GM06990 (cell line): ENCODE measurements around the gene OR4Q3.
"Not testable (repeated sequence)": the region's sequence is repeated elsewhere in the genome, so short reads cannot be mapped to it uniquely, and the experiment has no call there.

Experiments
- DNase-seq: peaks from one replicate; pipeline ENCODE4 v3.0.0-alpha.2; 2011; ENCODE audit not compliant: insufficient read length; ENCODE audit errors: extremely low read depth
- H3K27me3 ChIP-seq: replicated peaks from 2 replicates; pipeline ENCODE4 v1.6.0; 2011; ENCODE audit warnings: low read length; ENCODE audit not compliant: control insufficient read depth, insufficient read depth
- H3K36me3 ChIP-seq: 2 replicates; pipeline ENCODE4 v1.5.1; 2011; ENCODE audit warnings: low read length; ENCODE audit not compliant: control insufficient read depth, insufficient read depth
- H3K4me3 ChIP-seq: replicated peaks from 2 replicates; pipeline ENCODE4 v1.5.1; 2011; ENCODE audit warnings: low read depth, mild to moderate bottlenecking, control low read depth, low read length
- CTCF ChIP-seq: IDR thresholded peaks from 2 replicates; pipeline ENCODE4 v1.5.1; 2011; ENCODE audit warnings: low read length, control low read depth, mild to moderate bottlenecking, inconsistent platforms; ENCODE audit not compliant: insufficient read depth, poor library complexity, severe bottlenecking

OR4Q3 gene

GRCh38 chr14:19743256-19743655 lies at the start of gene OR4Q3:
TSS of gene OR4Q3 (plus strand) at chr14:19743571.
- no peak for TF ChIP-seq CTCF
- no peak within 1 kb of the TSS for H3K4me3 ChIP-seq
- no peak for DNase-seq
- no peaks in the 10 kb centered on the region for H3K36me3 ChIP-seq
- H3K27me3 ChIP-seq: no peaks in the 10 kb centered on the region

- Histone ChIP-seq H3K36me3 (no peaks in the 10 kb centered on the region), H3K4me3 (no peak overlapping the region), H3K27me3 (no peaks in the 10 kb centered on the region)
- no peak for DNase-seq
- no peak for TF ChIP-seq CTCF
Observed at GRCh38 chr14:19729359-19729758, 14.0 kb upstream of the OR4Q3 start.

GRCh38 chr14:19729763-19730162 lies 13.6 kb upstream of the OR4Q3 start:
- no peak for DNase-seq
- Histone ChIP-seq H3K36me3 (no peaks in the 10 kb centered on the region), H3K27me3 (no peaks in the 10 kb centered on the region), H3K4me3 (no peak overlapping the region)
- no peak for TF ChIP-seq CTCF

GRCh38 chr14:19733893-19734292 lies 9.5 kb upstream of the OR4Q3 start:
- not testable (repeated sequence) for DNase-seq, H3K27me3 ChIP-seq, H3K36me3 ChIP-seq, H3K4me3 ChIP-seq

GRCh38 chr14:19752316-19752715 lies 8.9 kb downstream of the OR4Q3 start:
- not testable (repeated sequence) for H3K36me3 ChIP-seq, DNase-seq, H3K4me3 ChIP-seq, H3K27me3 ChIP-seq

GRCh38 chr14:19754172-19754571 lies 10.8 kb downstream of the OR4Q3 start:
- no peaks in the 10 kb centered on the region for H3K27me3 ChIP-seq
- TF ChIP-seq CTCF: no peak
- no peaks in the 10 kb centered on the region for H3K36me3 ChIP-seq
- no peak overlapping the region for H3K4me3 ChIP-seq
- DNase-seq: no peak

GRCh38 chr14:19771491-19771890 lies 28.1 kb downstream of the OR4Q3 start:
- H3K27me3 ChIP-seq, H3K36me3 ChIP-seq, H3K4me3 ChIP-seq, DNase-seq: not testable (repeated sequence)
